IPS-15b (cell line): ENCODE measurements around the gene TEAD2.
"Not testable (repeated sequence)": the region's sequence is repeated elsewhere in the genome, so short reads cannot be mapped to it uniquely, and the experiment has no call there.

Experiments
- H3K27me3 ChIP-seq: one replicate; pipeline ENCODE4 v1.6.1; 2013; ENCODE audit warnings: low read length; ENCODE audit not compliant: control insufficient read depth, insufficient read depth
- H3K36me3 ChIP-seq: one replicate; pipeline ENCODE4 v1.6.1; 2013; ENCODE audit warnings: low read length; ENCODE audit not compliant: control insufficient read depth, insufficient read depth
- H3K4me1 ChIP-seq: one replicate; pipeline ENCODE4 v1.6.1; 2013; ENCODE audit warnings: mild to moderate bottlenecking, low read length; ENCODE audit not compliant: control insufficient read depth, insufficient read depth
- H3K4me3 ChIP-seq: one replicate; pipeline ENCODE4 v1.5.1; 2013; ENCODE audit warnings: low read depth, low read length
- H3K9ac ChIP-seq: one replicate; pipeline ENCODE4 v1.6.1; 2013; ENCODE audit warnings: low read depth, mild to moderate bottlenecking, low read length
- H3K9me3 ChIP-seq: one replicate; pipeline ENCODE4 v1.6.1; 2013; ENCODE audit warnings: mild to moderate bottlenecking, low read length; ENCODE audit not compliant: control insufficient read depth, insufficient read depth

Gene TEAD2

GRCh38 chr19:49378512-49378911 lies 16.3 kb upstream of the TEAD2 start:
- Histone ChIP-seq H3K36me3 (no peaks in the 10 kb centered on the region), H3K9ac (no peak overlapping the region), H3K4me1 (peaks cover 2% of the 10 kb centered on the region), H3K27me3 (no peaks in the 10 kb centered on the region), H3K4me3 (no peak overlapping the region), H3K9me3 (no peaks in the 10 kb centered on the region)

- Histone ChIP-seq H3K9me3 (peaks cover 5% of the 10 kb centered on the region), H3K27me3 (no peaks in the 10 kb centered on the region), H3K9ac (no peak overlapping the region), H3K36me3 (no peaks in the 10 kb centered on the region), H3K4me1 (peaks cover 2% of the 10 kb centered on the region), H3K4me3 (no peak overlapping the region)
Measured at GRCh38 chr19:49374665-49375434, 12.6 kb upstream of the TEAD2 start.

DNA sequence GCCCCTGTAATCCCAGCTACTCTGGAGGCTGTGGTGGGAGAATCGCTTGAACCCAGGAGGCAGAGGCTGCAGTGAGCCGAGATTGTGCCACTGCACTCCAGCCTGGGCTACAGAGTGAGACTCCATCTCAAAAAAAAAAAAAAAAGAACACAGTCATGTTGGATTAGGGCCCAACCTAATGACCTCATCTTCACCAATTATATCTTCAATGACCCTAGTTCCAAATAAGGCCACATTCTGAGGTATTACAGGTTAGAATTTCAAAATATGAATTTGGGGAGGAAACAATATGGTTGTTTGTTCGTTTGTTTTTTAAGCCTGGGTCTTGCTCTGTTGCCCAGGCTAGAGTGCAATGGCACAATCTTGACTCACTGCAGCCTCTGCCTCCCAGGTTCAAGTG lies 11.0 kb upstream of the TEAD2 start:
- not testable (repeated sequence) for H3K4me1 ChIP-seq, H3K4me3 ChIP-seq, H3K36me3 ChIP-seq, H3K9ac ChIP-seq, H3K27me3 ChIP-seq
- peaks cover 11% of the 10 kb centered on the region for H3K9me3 ChIP-seq

GRCh38 chr19:49371184-49371583 lies 9.0 kb upstream of the TEAD2 start:
- peaks cover 11% of the 10 kb centered on the region for H3K9me3 ChIP-seq
- no peaks in the 10 kb centered on the region for H3K27me3 ChIP-seq
- no peak overlapping the region for H3K9ac ChIP-seq
- H3K4me3 ChIP-seq, result no peak overlapping the region
- no peaks in the 10 kb centered on the region for H3K36me3 ChIP-seq
- peaks cover 2% of the 10 kb centered on the region for H3K4me1 ChIP-seq

GRCh38 chr19:49368711-49369358 lies 6.6 kb upstream of the TEAD2 start:
- Histone ChIP-seq H3K4me3 (no peak overlapping the region), H3K27me3 (no peaks in the 10 kb centered on the region), H3K9ac (no peak overlapping the region), H3K9me3 (peaks cover 11% of the 10 kb centered on the region), H3K4me1 (peaks cover 2% of the 10 kb centered on the region), H3K36me3 (no peaks in the 10 kb centered on the region)

DNA sequence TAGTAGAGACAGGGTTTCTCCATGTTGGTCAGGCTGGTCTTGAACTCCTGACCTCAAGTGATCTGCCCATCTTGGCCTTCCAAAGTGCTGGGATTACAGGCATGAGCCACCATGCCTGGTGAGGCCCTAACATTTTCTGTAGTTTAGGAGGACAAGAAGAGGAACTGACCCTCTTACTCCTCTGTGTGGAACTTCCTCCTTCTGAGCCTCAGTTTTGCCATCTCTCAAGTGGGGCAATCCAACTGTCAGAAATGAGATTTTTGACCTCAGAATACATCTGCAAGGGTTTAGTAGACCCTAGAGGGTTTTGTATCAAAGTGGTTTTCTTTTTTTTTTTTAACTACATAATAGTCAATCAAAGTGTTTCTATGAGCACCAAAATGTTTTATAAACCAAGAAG lies 3.9 kb upstream of the TEAD2 start:
- H3K27me3 ChIP-seq, result no peaks in the 10 kb centered on the region
- peaks cover 11% of the 10 kb centered on the region for H3K9me3 ChIP-seq
- H3K36me3 ChIP-seq, result no peaks in the 10 kb centered on the region
- H3K4me3 ChIP-seq, result no peak overlapping the region
- H3K9ac ChIP-seq, result no peak overlapping the region
- H3K4me1 ChIP-seq, result no peaks in the 10 kb centered on the region

DNA sequence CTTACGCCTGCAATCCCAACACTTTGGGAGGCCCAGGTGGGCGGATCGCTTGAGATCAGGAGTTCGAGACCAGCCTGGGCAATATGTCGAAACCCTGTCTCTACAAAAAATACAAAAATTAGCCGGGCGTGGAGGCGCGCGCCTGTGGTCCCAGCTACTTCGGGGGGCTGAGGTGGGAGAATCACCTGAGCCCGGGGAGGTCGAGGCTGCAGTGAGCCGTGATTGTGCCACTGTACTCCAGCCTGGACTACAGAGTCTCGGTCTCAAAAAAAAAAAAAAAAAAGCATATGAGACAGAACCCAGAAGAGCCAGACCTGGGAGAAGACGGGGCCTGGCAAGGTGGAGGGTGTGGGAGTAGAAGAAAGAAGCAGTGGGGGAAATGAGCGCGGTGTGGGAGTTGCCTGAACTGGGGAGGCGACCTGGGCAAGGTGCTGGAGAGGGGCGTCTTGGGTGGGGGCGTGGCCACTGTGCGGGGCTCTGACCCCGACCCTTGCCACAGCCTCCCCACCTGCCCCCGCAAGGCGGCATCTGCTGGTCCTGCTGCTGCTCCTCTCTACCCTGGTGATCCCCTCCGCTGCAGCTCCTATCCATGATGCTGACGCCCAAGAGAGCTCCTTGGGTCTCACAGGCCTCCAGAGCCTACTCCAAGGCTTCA lies 2.0 kb upstream of the TEAD2 start:
- Histone ChIP-seq H3K4me3 (peak overlapping the region; percentile 53), H3K4me1 (no peaks in the 10 kb centered on the region), H3K36me3 (peaks cover 5% of the 10 kb centered on the region), H3K9ac (peak overlapping the region; percentile 24), H3K9me3 (no peaks in the 10 kb centered on the region), H3K27me3 (no peaks in the 10 kb centered on the region)

DNA sequence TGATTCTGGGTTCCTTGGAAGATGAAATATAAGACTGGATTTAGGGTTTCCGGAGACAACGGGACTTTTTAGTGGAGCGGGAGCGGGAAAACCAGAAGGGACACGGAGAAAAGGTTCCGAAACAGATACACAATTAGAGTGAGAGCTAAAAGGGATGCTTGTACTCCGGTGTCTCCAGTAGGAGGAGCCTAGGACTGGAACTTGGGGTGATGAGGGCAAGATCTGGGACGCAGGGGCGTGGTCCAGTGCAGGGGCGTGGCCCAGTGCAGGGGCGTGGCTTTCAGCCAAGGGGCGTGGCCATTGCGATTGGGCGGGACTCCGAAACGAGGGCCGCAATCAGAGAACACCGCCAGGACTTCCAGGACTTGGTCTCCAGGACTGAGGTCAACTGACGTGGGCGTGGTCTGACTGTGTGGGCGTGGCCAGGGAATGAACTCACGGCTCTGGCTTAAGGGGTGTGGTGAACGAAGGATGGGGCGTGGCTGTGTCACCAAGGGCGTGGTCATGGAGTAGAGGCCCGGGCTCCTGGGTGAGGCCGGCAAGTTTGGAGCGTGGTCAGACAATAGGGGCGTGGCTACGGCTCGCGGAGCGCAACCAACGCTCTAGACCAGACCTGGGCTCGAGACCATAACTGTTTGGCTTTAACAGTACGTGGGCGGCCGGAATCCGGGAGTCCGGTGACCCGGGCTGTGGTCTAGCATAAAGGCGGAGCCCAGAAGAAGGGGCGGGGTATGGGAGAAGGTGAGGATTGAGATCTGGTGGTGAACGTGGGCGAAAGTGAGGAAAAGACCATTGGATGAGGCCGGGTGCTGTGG lies 1.3 kb upstream of the TEAD2 start, which contains the start of gene DKKL1:
DKKL1 (plus strand) TSS at position 610 of the 815 bp plus-strand sequence; CDS start at position 732, 122 bp downstream.
- H3K4me3 ChIP-seq, result peak within 1 kb of the TSS; percentile 55

DNA sequence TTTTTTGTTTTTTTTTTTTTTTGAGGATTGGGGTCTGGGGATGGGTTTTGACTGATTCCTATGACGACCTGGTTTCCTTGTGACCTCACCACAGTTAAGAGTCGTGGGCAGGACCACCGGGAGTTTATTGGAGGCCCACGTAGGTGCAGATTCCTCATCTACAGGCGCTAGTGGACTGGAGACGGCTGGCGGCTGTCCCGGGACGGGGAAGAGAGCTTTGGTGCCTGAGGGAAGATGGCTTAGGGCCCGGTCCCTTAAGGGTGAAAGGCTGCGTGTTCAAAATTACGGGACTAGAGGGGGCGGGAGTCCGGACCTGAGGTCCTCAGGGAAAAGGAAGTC lies 682 bp upstream of the TEAD2 start:
- no peaks in the 10 kb centered on the region for H3K27me3 ChIP-seq
- H3K4me3 ChIP-seq, result peak overlapping the region; percentile 55
- H3K4me1 ChIP-seq, result no peaks in the 10 kb centered on the region
- peak overlapping the region; percentile 19 for H3K9ac ChIP-seq
- peaks cover 6% of the 10 kb centered on the region for H3K36me3 ChIP-seq
- no peaks in the 10 kb centered on the region for H3K9me3 ChIP-seq

More for the DNA sequence above, 1.3 kb upstream of the TEAD2 start, which contains the start of gene DKKL1:
- Histone ChIP-seq H3K9ac (peak within 1 kb of the TSS; percentile 24), H3K4me1 (no peaks in the 10 kb centered on the region), H3K36me3 (peaks cover 6% of the 10 kb centered on the region), H3K27me3 (no peaks in the 10 kb centered on the region), H3K9me3 (no peaks in the 10 kb centered on the region)

GRCh38 chr19:49361438-49362047 lies 673 bp downstream of the TEAD2 start:
- H3K9me3 ChIP-seq, result no peaks in the 10 kb centered on the region
- peaks cover 12% of the 10 kb centered on the region for H3K36me3 ChIP-seq
- no peaks in the 10 kb centered on the region for H3K27me3 ChIP-seq
- H3K4me1 ChIP-seq, result no peaks in the 10 kb centered on the region
- H3K4me3 ChIP-seq, result peak overlapping the region; percentile 92
- H3K9ac ChIP-seq, result peak overlapping the region; percentile 97
